Activated CD8-positive, alpha-beta memory T cell treated with anti-CD3 and anti-CD28 coated beads for 1 hour (primary cell): ENCODE data around the gene MBNL3.

Source experiments
- DNase-seq, 2 donors: peaks; one replicate each; pipeline ENCODE4 v3.0.0-alpha.2; 2020; ENCODE audit warnings: low read depth in 1 of 2; ENCODE audit errors: extremely low read depth in 1 of 2

Gene MBNL3

DNA sequence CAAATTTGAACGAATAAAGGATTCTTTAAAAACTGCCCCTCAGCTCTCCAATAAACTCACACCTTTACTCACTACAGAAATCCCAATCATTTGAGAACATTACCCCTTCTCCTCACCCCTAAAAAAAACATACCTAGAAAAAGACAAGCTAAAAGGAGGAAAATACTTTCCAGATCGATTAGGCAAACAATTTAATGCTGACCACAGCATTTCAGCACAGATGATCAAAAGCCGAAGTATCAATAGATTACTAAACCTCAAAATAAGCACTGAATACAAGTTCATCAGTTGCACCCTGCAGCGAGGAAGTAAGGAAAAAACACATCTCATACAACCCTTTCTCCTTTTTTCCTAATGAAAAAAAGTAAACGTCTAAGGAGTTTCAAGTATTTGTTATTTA, 65.5 kb downstream of the MBNL3 start:
- DNase-seq = no peak

DNA sequence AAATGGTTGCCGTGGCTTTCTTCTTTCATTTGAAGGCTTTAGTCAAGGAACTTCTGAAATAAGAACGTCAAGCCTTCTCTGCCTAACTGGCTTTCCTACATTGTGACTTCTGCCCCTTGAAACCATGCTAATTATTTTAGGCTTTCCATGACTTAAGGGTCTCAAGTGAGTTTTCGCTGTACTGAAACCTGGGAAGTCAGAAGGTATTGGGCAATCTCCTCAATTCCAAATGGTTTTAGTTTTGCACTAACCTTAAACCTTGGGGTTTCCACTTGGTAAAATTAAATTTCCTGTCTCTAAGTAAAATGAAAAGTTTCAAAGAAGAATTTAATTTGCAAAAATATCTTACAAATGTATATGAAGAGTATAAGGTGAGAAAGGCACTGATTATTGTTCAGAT, 73.8 kb downstream of the MBNL3 start:
- DNase-seq = no peak

DNA sequence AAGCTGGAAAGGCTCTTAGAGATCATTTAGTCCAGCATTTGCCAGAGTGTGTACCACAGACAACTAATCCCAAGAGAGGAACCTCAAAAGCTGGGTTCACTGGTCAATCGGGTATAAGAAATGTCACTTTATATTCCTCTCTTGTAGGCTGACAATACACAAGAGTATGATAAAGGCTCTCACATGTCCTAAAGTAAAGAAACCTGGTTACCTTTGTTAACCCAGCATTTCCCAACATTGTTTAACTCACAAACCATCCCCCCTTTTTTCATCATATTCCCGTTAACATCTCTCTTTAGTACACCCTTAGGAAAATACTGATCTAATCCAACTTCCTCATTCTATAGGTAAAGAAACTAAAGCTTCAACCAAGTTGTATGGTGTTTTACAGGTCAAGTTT, 74.4 kb downstream of the MBNL3 start:
- no peak for DNase-seq

DNA sequence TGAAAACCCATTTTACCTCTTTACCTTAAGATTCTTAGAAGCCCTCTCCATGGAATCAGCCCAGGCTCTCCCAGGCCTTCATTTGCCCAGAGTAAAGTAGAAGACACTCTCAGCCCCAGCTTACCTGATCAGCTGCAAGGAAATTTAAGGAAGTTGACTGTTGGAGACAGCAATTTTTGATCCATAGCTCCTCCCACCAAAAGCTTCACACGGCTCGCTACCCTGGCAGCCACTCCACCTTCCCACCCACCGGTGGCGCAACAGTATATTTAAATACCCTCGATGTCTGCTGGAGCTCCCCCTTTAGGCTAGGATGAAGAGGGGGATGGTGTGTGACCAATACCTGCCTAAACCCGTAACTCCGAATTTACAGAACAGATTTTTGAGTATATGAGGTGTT, 75.4 kb downstream of the MBNL3 start:
- no peak for DNase-seq

DNA sequence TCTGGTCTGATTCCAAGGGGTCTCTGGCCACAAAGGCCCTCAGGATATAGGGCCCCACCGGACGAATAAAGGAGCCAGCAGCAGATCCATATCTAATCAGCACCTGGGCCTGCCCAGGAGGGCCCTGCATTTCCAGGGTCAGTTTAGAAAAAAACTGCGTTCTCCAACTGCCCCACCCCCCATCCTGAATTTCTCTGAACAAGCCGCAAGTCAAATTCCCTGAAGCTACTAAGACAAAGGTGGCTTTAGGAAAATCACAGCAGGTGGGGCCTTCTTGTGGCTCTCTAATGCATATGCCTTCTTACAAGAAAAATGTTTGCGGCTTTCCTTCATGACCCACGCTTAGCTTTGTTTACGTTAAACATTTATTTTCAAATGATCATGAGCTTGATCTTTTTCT, 76.6 kb downstream of the MBNL3 start:
- no peak for DNase-seq

DNA sequence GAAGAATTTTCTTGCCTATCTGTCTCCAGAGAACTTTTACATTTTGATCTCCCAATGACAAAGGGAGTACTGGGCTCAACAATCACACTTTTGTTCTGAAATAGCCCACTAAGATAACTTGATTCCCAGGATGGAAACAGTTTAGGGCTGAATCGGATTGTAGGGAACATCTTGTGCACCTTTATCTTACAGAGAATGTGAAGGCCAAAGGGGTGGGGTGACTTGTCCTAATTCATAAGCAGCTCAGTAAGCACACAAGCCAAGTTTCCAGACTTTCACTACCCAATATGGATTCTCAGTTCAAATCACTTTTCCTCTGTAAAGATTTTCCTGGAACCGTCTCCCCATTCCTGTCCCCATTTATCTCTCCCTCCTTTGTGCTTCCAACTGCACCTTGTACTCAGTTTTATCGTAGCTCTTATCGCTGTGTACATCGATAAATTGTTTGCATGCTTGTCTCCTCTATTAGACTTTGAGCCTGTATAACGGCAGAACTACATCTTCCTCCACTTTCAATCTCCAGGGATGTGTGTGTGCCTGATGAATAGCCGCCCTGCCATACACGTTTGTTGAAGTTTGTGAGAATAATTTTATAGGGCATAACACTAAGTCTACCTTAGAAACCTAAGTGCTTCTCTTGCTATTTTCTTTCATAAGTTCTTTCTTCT, 77.4 kb downstream of the MBNL3 start:
- no peak for DNase-seq

DNA sequence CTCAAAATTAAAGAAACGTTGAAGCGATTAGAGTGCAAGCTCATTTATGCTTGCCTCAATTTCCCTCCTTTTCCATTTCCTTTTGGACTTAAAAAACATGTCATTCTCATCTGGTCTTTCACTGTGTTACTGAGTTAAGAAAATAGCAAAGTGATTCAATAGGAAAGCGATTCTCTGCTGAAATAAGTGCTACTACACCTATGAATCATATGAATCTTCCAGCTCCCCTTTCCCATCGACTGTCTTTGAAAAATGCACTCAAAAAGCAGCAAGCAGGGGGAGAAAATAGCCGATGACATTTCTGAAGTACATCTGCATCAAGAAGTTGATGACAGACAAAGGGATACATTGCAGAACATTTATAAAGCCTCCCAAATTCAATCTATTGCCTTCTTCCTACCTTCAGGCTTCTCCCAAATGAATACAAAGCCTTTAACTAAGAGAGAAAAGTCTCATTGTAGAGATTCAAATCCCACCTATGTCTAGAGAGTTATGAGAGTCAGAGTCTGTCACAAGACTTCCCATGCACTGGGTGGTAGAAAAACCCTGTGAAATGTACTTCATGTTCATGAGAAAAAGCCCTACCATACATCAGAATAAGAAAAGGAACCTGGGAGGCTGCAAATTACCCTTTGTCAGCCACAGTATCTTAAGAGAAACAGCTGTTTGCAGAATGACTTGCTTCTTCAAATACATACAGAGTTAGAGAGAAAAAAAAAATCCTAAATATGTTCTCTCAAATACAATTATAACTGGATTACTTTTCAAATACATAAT, 78.9 kb downstream of the MBNL3 start:
- DNase-seq = no peak

DNA sequence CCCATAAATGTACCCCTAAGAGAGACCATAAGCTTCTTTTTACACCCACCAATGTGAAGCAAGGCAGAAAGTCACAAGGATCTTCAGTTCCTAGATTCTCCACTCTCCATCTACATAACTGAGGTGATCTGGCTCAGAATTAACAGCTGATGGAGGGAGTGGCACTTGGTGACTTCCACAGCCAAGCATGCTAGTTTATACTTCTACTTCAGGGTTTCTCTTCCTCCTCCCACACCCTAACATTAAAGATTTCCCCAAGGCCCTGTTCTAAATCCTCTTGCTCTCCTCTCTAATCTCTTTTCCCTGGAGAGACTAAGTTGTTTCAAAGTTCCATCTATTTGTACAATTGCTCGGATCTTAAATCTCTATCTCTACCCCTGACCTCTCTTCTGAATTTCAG, 81.1 kb downstream of the MBNL3 start:
- no peak for DNase-seq

DNA sequence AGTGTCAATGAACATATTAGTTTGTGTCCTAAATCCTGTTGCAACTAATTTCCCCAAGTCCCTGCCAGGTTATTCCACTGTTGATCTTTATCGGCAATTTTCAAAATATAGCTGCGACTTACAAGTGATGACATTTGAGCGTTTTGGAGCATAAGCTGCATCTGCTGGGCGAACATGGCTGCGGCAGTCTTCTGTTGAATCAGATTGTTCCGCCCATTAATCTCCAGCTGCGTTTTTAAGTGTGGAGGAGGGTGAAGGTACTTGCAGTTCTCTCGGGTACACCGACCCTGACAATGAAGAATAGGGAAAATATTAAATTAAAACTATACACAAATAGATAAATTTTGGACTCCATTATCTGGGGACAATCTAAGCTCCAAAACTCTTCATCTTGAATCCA, 82.7 kb downstream of the MBNL3 start:
- no peak for DNase-seq

DNA sequence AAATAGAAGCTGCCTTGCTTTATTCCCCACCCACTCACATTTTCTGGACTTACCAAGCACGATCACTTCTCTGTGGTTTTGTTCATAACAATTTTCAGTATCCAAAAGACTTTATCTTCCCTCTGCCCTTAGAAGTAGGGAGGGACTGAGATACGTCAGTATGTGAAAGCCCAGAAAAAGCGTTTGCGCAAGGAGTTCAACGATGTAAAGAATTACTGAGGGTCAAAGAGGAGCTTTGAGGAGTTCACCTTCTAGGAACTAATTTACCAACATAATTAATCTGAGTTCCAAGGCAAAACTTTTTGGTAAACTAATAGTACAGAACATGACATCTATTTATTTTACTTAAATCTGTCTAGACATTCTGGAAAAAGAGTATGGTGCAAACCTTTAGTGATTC, 84.6 kb downstream of the MBNL3 start:
- DNase-seq = no peak

DNA sequence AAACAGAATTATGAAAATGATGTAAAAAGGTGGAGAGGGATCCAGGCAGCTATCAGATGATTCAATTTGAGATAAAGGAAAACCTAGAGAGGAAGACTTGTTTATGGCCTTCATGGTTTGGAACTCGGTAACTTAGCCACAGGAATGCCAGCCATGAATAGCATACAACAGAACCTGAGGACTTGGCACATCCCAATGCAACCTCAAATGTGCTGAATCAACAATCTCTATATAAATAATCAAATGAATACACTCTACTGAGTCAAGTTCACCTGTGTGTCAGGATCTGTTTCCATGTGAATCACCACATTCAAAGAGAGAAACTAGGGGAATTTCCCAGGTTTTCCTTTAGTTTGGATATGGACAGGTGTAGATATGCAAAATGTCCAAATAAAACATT, 86.9 kb downstream of the MBNL3 start:
- no peak for DNase-seq

DNA sequence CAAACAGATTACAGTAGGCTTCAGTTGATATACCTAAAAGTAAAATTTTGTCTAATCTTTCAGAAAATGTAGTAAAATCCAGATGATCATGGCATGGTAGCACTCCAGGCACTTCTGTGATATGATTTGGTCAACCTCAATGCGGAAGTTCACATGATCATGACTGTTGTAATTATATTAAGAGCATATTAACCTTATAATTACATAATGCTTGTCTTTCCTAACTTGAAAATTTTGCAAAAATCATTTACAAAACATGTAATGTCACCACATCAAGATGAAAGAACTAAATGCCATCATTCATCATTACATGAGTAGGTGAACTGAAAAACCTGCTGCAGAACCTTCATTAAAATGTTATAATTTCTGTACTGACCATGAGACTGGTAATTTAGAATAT, 88.1 kb downstream of the MBNL3 start:
- no peak for DNase-seq

DNA sequence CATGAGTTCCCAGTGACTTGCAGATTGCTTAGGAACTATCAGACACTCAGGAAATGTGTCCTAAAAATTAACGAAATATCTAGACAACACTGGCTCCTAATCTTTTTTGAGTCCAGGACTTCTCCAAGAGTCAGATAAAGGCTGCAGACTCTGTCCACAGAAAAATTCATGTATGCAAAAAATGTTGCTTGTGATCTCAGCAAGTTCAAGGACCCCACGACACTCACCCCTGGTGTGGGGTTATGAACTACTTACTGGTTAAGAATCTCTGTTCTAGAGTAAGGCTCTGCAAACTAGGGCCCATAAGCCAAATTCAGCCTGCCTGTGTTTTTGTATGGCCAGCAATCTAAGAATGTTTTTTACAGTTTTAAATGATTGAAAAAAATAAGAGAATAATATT, 93.2 kb downstream of the MBNL3 start:
- DNase-seq = no peak

DNA sequence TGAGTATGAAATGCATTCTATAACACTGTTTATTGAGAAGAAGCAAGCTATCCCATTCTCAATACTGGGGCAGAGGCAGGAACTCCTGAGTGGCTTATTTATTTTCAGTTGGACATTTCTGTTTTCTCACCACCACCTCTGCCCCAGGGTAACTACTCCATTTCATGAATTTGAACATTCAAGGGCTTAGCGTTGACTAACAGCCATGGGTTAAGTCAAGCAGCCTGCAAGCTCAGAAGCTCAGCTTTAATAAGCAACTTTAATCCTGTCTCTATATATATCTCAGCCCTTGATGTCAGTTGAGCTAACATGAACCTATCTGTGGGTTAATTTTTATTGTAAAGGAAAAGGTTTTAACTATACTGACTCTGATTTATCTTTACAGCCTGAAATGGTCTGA, 93.8 kb downstream of the MBNL3 start:
- DNase-seq = no peak

DNA sequence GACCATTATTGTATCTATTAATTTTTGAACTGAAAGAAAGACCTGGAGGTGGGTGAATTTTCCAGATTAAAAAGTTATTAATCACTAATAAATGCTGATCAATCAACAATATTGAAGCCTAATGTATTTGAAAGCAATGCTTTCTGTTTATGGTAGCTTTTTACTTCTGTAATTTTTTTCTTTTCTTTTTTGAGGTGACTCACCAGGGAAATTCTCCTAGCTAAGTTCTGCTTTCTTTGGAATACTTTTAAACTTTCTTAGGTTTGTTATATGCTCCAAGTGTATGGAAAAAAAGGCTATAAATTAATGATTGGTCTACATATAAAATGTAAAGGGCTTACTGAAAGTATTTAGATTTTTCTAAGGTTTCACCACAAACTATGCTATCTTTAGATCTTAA, 94.2 kb downstream of the MBNL3 start:
- DNase-seq = no peak

DNA sequence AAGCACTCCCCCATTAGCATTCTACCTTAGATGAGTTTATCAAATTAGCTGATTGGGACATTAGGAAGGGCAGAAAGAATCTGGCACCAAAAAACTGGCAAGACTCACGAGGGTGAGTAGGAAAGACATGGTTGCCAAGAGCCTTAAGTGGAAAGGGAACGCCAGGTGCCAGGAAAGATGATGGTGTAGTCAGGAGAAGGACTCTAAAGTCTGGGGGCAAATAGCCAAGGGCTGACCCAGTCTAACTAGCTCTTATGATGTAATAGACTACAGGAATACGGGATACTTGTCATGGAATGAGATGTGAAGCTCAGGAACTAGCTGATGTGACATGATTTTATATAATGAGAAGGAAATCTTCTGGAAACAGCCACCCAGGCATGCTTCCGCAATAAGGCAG, 94.8 kb downstream of the MBNL3 start:
- no peak for DNase-seq

DNA sequence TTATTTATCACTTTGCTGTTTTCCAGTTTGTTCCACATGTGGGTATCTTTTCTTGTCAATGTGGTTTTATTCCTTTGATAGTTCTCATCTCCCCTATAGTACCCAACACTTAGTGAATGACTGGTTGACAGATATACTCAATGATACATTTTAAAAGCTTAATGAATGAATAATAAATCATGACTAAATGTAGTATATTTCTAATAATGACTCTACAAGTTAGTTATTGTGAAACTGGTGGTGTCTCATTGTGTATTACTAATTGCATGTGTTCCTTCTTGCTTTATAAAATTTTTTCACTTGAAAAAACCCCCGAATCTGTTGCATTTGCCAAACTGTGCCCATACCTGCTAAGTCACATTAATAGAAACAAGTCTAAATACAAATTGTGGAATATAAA, 95.4 kb downstream of the MBNL3 start:
- DNase-seq = no peak

DNA sequence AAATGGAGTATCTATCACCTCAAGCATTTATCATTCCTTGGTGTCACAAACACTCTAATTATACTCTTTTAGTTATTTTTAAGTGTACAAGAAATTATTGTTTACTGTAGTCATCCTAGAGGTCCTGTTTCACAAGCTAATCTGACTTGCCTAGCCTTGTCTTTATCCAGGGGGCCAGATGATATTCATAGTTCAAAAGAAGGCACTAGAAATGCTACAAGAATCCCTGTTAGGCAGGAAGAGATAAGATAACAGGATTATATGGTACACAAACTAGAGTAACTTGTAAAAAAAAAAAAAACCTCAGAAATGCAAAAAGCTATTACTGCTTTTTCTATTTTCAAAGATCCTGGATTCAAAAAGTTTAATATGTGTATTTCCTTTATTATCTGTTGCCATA, 95.8 kb downstream of the MBNL3 start:
- no peak for DNase-seq

DNA sequence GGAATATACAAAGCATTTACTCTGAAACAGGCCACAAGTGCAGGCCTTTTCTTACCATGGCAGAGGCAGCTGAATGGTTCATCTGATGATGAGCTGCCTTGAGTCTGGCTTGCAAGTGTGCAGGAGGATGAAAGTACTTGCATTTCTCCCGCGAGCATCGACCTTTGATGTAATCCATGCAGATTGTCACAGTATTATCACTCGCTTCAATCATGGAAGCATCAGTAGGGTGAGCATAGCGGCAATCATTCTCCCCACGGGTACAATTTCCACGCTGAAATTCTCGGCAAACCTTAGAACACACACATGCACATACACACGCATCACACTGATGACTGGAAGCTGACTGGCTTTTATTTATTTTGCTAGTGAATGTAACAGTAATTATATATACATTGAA, 98.0 kb downstream of the MBNL3 start:
- no peak for DNase-seq

DNA sequence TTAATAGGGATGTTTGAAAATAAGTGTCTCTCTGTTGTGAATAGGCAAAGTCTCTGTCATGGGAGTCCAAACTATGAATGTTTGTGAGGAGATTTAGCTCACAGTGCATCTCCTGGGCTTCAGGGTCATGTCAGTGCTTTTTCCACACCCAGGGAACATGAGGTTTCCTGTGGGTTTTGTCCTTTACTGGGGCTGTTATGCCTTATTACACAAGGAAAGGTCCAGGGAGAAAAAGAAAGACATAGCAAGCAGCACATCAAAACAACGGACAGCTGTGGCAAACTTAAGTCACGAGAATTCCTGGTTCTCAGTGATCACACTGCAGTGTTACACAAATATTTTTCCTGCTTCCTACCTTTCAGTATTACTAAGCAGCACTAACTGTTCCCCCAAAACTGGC, 99.4 kb downstream of the MBNL3 start:
- DNase-seq = no peak

DNA sequence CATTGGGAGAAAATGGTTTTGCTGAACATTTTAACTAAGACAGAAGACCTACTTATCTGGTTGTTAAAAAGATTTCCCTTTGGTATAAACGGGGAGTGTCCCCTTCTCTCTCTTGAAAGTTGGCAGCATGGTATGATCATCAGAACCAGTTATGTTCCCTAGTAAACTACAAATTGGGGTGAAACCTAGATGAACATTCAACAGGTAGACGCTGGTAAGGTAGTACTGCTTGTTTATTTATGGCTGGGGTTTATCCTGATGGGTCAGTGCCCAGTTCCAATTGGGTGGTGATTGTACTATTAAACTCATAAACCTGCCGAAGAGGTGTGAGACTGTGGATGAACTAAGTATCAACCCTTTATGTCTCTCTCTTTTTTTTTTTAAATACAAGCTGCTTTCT, 100.5 kb downstream of the MBNL3 start:
- DNase-seq = no peak

DNA sequence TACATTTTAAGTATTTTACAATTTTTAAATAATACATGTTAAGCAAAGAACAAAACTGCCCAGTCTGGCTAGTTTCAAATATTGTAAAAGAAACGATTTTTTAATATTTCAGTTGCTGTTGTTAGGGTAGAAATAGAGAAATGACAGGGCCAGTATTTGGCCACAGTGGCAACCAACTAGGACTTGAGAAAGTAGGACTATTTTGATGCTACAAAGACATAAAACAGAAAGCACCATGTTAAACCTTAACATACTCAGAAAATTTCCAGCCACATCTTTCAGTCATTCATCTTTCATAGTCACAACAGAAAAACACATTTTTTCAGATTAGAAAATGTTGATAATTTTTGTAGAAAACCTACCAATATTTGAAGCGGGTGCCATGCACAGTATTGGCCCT, 104.5 kb downstream of the MBNL3 start:
- no peak for DNase-seq

DNA sequence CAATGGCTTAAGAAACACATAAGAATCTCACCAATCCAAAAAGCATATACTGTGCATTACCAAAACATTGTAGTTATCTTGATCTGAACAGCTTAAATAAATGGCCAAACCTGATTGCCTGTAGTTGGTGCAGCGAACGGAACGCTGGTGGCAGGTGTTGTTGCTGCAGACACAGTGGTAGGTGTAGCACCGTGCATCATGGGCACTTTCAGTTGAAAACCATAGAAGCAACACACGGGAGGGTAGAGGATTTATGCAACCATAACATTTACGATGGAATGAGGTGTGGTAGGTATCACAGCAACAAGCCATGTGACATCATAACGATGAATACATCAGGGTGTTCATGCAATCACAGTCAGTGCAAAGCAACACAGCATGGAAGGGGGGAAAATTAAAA, 106.8 kb downstream of the MBNL3 start:
- no peak for DNase-seq
